ENCODE data around the gene ZNF320.
"Not testable (repeated sequence)": the region's sequence is repeated elsewhere in the genome, so short reads cannot be mapped to it uniquely, and the experiment has no call there.

Gene ZNF320

GRCh38 chr19:52897138-52897935 is at the start of gene ZNF320:
TSS of gene ZNF320 (minus strand) at chr19:52897635. CDS start at chr19:52890255, 7,380 bp downstream.
- peak; percentile 91 for DNase-seq (ENCODE audit: low spot score)

GRCh38 chr19:52946322-52947310 is 49.2 kb upstream of the ZNF320 start:
- no peak for DNase-seq (ENCODE audit: low spot score)

GRCh38 chr19:52945652-52946321 is 48.4 kb upstream of the ZNF320 start:
- DNase-seq (ENCODE audit: low spot score) = no peak

GRCh38 chr19:52944703-52945493 is 47.5 kb upstream of the ZNF320 start:
- not testable (repeated sequence) for DNase-seq (ENCODE audit: low spot score)

GRCh38 chr19:52943884-52944643 is 46.6 kb upstream of the ZNF320 start:
- no peak for DNase-seq (ENCODE audit: low spot score)

- DNase-seq (ENCODE audit: low spot score) = no peak
These were observed 45.9 kb upstream of the ZNF320 start for GRCh38 chr19:52943134-52943883.

- DNase-seq (ENCODE audit: low spot score) = peak; percentile 96
These were observed 45.1 kb upstream of the ZNF320 start for GRCh38 chr19:52942386-52943133.

- peak; percentile 14 for DNase-seq (ENCODE audit: low spot score)
These were observed 44.5 kb upstream of the ZNF320 start for GRCh38 chr19:52941941-52942385.

- DNase-seq (ENCODE audit: low spot score) = not testable (repeated sequence)
These were observed 44.1 kb upstream of the ZNF320 start for GRCh38 chr19:52941523-52941922.

- DNase-seq (ENCODE audit: low spot score) = not testable (repeated sequence)
These were observed 43.5 kb upstream of the ZNF320 start for GRCh38 chr19:52940905-52941304.

- no peak for DNase-seq (ENCODE audit: low spot score)
These were observed 41.3 kb upstream of the ZNF320 start for GRCh38 chr19:52938761-52939160.

- DNase-seq (ENCODE audit: low spot score) = no peak
These were observed 39.5 kb upstream of the ZNF320 start for GRCh38 chr19:52936954-52937325.

- no peak for DNase-seq (ENCODE audit: low spot score)
These were observed 38.9 kb upstream of the ZNF320 start for GRCh38 chr19:52936151-52936953.

- no peak for DNase-seq (ENCODE audit: low spot score)
These were observed 38.0 kb upstream of the ZNF320 start for GRCh38 chr19:52935434-52935833.

- not testable (repeated sequence) for DNase-seq (ENCODE audit: low spot score)
These were observed 27.2 kb upstream of the ZNF320 start for GRCh38 chr19:52924641-52925040.

GRCh38 chr19:52923778-52924593 is 26.6 kb upstream of the ZNF320 start:
- DNase-seq (ENCODE audit: low spot score) = no peak
